ENCODE data around the gene DUSP2.
"Not testable (repeated sequence)": the region's sequence is repeated elsewhere in the genome, so short reads cannot be mapped to it uniquely, and the experiment has no call there.

The DUSP2 gene

DNA sequence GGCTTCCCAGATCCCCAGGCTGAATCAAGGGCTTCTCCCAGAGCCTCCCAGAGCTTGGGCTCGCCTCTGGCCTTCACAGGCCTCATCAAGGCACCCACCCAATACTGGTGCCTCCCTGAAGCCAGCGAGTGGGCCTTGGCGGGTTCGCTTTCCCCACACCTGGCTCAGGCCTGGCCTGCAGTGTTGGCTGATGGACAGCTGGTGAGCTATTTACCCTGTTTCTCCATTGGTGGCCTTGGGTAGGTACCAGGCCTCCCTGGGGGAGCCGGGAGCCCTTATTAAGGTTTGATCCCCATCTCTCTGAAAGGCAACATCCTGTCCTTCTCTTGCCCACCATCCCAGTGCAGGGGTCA, 18.2 kb upstream of the DUSP2 start:
- Histone ChIP-seq H3K4me3 (ENCODE audit: insufficient read depth in 1 of 2, low read depth in 1 of 2, low read length in 2 of 2) (no peak overlapping the region), H2AK5ac (ENCODE audit: low read length, severe bottlenecking) (no peak overlapping the region), H2BK15ac (ENCODE audit: low read depth, poor library complexity, severe bottlenecking) (no peak overlapping the region), H3K14ac (ENCODE audit: low read length in 2 of 2) (no peak overlapping the region), H4K91ac (ENCODE audit: low read length) (no peak overlapping the region), H3K4ac (ENCODE audit: low read depth in 1 of 2, low read length in 2 of 2) (no peak overlapping the region), H3K27ac (ENCODE audit: low read length, poor library complexity, severe bottlenecking) (no peak overlapping the region), H3K27me3 (ENCODE audit: control insufficient read depth in 1 of 2, insufficient read depth in 1 of 2, low read length in 2 of 2) (peaks cover 0 to 16% of the 10 kb centered on the region in 2 experiments), H3K23ac (ENCODE audit: low read length in 2 of 2) (no peak overlapping the region), H3K79me1 (replicated peaks; ENCODE audit: low read length, poor library complexity, severe bottlenecking) (no peaks in the 10 kb centered on the region), H2AFZ (ENCODE audit: low read depth, low read length) (no peak overlapping the region), H2BK5ac (ENCODE audit: low read depth, low read length, poor library complexity, severe bottlenecking) (no peak overlapping the region), H3K9ac (ENCODE audit: low read length) (no peak overlapping the region), H4K8ac (ENCODE audit: low read length) (no peak overlapping the region), H2BK12ac (ENCODE audit: low read length in 2 of 2) (no peak overlapping the region), H3K9me3 (ENCODE audit: control insufficient read depth, low read length) (peaks cover 6% of the 10 kb centered on the region), H2BK120ac (ENCODE audit: low read depth, low read length) (no peak overlapping the region), H3K4me1 (ENCODE audit: control insufficient read depth, insufficient read depth, low read depth, low read length) (peaks cover 3% of the 10 kb centered on the region), H3K36me3 (ENCODE audit: control insufficient read depth in 1 of 2, insufficient read depth in 2 of 2, low read depth in 1 of 2, low read length in 2 of 2) (no peaks in the 10 kb centered on the region), H3K18ac (ENCODE audit: low read depth in 1 of 2, low read length in 2 of 2) (no peak overlapping the region), H3K4me2 (ENCODE audit: low read length, poor library complexity, severe bottlenecking) (no peak overlapping the region)
- WGBS, result 89% methylated on average over 5 of the region's 5 CpGs
- no peak for DNase-seq

- 65% methylated on average over 4 of the region's 5 CpGs for WGBS
- Histone ChIP-seq H3K79me1 (replicated peaks; ENCODE audit: low read length, poor library complexity, severe bottlenecking) (no peaks in the 10 kb centered on the region), H3K23ac (ENCODE audit: low read length in 2 of 2) (no peak overlapping the region), H3K4ac (ENCODE audit: low read depth in 1 of 2, low read length in 2 of 2) (no peak overlapping the region), H3K14ac (ENCODE audit: low read length in 2 of 2) (no peak overlapping the region), H4K8ac (ENCODE audit: low read length) (no peak overlapping the region), H3K18ac (ENCODE audit: low read depth in 1 of 2, low read length in 2 of 2) (no peak overlapping the region), H2AFZ (ENCODE audit: low read depth, low read length) (no peak overlapping the region), H2AK5ac (ENCODE audit: low read length, severe bottlenecking) (no peak overlapping the region), H2BK120ac (ENCODE audit: low read depth, low read length) (no peak overlapping the region), H2BK12ac (ENCODE audit: low read length in 2 of 2) (no peak overlapping the region), H3K4me1 (ENCODE audit: control insufficient read depth, insufficient read depth, low read depth, low read length) (peaks cover 15% of the 10 kb centered on the region), H3K4me2 (ENCODE audit: low read length, poor library complexity, severe bottlenecking) (no peak overlapping the region), H2BK15ac (ENCODE audit: low read depth, poor library complexity, severe bottlenecking) (no peak overlapping the region), H3K9ac (ENCODE audit: low read length) (no peak overlapping the region), H3K27me3 (ENCODE audit: control insufficient read depth in 1 of 2, insufficient read depth in 1 of 2, low read length in 2 of 2) (peaks cover 0 to 27% of the 10 kb centered on the region in 2 experiments), H4K91ac (ENCODE audit: low read length) (no peak overlapping the region), H3K27ac (ENCODE audit: low read length, poor library complexity, severe bottlenecking) (no peak overlapping the region), H2BK5ac (ENCODE audit: low read depth, low read length, poor library complexity, severe bottlenecking) (no peak overlapping the region), H3K36me3 (ENCODE audit: control insufficient read depth in 1 of 2, insufficient read depth in 2 of 2, low read depth in 1 of 2, low read length in 2 of 2) (no peaks in the 10 kb centered on the region), H3K4me3 (ENCODE audit: insufficient read depth in 1 of 2, low read depth in 1 of 2, low read length in 2 of 2) (no peak overlapping the region), H3K9me3 (ENCODE audit: control insufficient read depth, low read length) (peaks cover 6% of the 10 kb centered on the region)
- DNase-seq, result no peak
Observed at GRCh38 chr2:96161898-96162297, 16.7 kb upstream of the DUSP2 start.

GRCh38 chr2:96160366-96160765, 15.1 kb upstream of the DUSP2 start:
- not testable (repeated sequence) for H3K36me3 ChIP-seq (ENCODE audit: control insufficient read depth in 1 of 2, insufficient read depth in 2 of 2, low read depth in 1 of 2, low read length in 2 of 2); H3K9ac ChIP-seq (ENCODE audit: low read length); H3K18ac ChIP-seq (ENCODE audit: low read depth in 1 of 2, low read length in 2 of 2); H2AK5ac ChIP-seq (ENCODE audit: low read length, severe bottlenecking); H3K79me1 ChIP-seq (replicated peaks; ENCODE audit: low read length, poor library complexity, severe bottlenecking); H4K8ac ChIP-seq (ENCODE audit: low read length); DNase-seq; H3K4ac ChIP-seq (ENCODE audit: low read depth in 1 of 2, low read length in 2 of 2); H2BK15ac ChIP-seq (ENCODE audit: low read depth, poor library complexity, severe bottlenecking); H2BK120ac ChIP-seq (ENCODE audit: low read depth, low read length); H3K4me2 ChIP-seq (ENCODE audit: low read length, poor library complexity, severe bottlenecking); H4K91ac ChIP-seq (ENCODE audit: low read length); H3K14ac ChIP-seq (ENCODE audit: low read length in 2 of 2); H2BK12ac ChIP-seq (ENCODE audit: low read length in 2 of 2); H3K4me3 ChIP-seq (ENCODE audit: insufficient read depth in 1 of 2, low read depth in 1 of 2, low read length in 2 of 2); H3K23ac ChIP-seq (ENCODE audit: low read length in 2 of 2); H2BK5ac ChIP-seq (ENCODE audit: low read depth, low read length, poor library complexity, severe bottlenecking); H3K9me3 ChIP-seq (ENCODE audit: control insufficient read depth, low read length); H2AFZ ChIP-seq (ENCODE audit: low read depth, low read length); H3K27ac ChIP-seq (ENCODE audit: low read length, poor library complexity, severe bottlenecking)
- Histone ChIP-seq H3K4me1 (ENCODE audit: control insufficient read depth, insufficient read depth, low read depth, low read length) (peaks cover 15% of the 10 kb centered on the region), H3K27me3 (ENCODE audit: control insufficient read depth in 1 of 2, insufficient read depth in 1 of 2, low read length in 2 of 2) (peaks cover 0 to 33% of the 10 kb centered on the region in 2 experiments)
- 90% methylated on average over 2 of the region's 5 CpGs for WGBS

DNA sequence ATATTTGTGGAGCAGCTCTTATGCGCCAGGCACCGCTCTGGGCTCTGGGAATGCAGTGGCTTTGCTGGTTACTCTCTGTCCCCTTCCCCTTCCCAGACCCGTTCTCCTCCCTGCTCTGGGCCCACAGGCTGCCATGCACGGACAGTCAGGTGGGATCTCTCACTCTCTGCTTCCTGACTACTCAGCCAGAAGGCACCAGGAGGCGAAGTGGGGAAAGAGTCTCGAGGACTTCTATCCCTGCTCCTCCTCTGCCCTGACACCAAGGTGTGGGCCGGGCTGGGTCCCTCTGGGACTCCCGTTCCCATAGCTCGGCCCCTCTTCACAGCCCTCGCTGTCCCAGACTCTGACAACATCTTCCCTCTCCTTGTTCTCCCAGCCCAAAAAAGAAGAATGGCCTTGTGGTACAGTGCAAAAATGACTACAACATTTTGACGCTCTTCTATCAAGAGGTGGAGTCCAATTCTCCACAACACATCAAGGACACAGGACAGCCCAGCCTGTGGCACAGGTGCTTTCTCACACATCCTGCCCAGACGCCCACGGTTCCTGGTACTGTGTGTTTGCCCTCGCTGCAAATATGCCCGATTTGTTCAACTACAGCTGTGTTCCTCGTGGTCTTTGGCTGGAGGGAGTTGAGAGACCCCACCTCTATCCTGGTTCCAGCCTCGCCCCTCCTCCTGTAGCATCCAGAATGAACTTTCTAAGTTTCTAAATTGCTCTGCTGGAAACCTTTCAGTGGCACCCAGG, 14.0 kb upstream of the DUSP2 start:
- Histone ChIP-seq H3K4me3 (ENCODE audit: insufficient read depth in 1 of 2, low read depth in 1 of 2, low read length in 2 of 2) (no peak overlapping the region), H2BK5ac (ENCODE audit: low read depth, low read length, poor library complexity, severe bottlenecking) (no peak overlapping the region), H3K23ac (ENCODE audit: low read length in 2 of 2) (no peak overlapping the region), H3K79me1 (replicated peaks; ENCODE audit: low read length, poor library complexity, severe bottlenecking) (no peaks in the 10 kb centered on the region), H2AFZ (ENCODE audit: low read depth, low read length) (no peak overlapping the region), H3K27me3 (ENCODE audit: control insufficient read depth in 1 of 2, insufficient read depth in 1 of 2, low read length in 2 of 2) (peaks cover 0 to 33% of the 10 kb centered on the region in 2 experiments), H2BK12ac (ENCODE audit: low read length in 2 of 2) (no peak overlapping the region), H2AK5ac (ENCODE audit: low read length, severe bottlenecking) (no peak overlapping the region), H4K8ac (ENCODE audit: low read length) (no peak overlapping the region), H3K27ac (ENCODE audit: low read length, poor library complexity, severe bottlenecking) (no peak overlapping the region), H3K9me3 (ENCODE audit: control insufficient read depth, low read length) (peaks cover 6% of the 10 kb centered on the region), H3K4me1 (ENCODE audit: control insufficient read depth, insufficient read depth, low read depth, low read length) (peaks cover 15% of the 10 kb centered on the region), H3K18ac (ENCODE audit: low read depth in 1 of 2, low read length in 2 of 2) (no peak overlapping the region), H3K4me2 (ENCODE audit: low read length, poor library complexity, severe bottlenecking) (no peak overlapping the region), H3K14ac (ENCODE audit: low read length in 2 of 2) (no peak overlapping the region), H3K9ac (ENCODE audit: low read length) (no peak overlapping the region), H4K91ac (ENCODE audit: low read length) (no peak overlapping the region), H3K4ac (ENCODE audit: low read depth in 1 of 2, low read length in 2 of 2) (no peak overlapping the region), H2BK120ac (ENCODE audit: low read depth, low read length) (no peak overlapping the region), H3K36me3 (ENCODE audit: control insufficient read depth in 1 of 2, insufficient read depth in 2 of 2, low read depth in 1 of 2, low read length in 2 of 2) (no peaks in the 10 kb centered on the region), H2BK15ac (ENCODE audit: low read depth, poor library complexity, severe bottlenecking) (no peak overlapping the region)
- 83% methylated on average over 17 of the region's 17 CpGs for WGBS
- no peak for DNase-seq

Data from mesenchymal stem cell (in vitro differentiated cells and primary cell).